GM12878 (cell line): Measurements from ENCODE around the gene UACA. TPM values are rescaled to one million over a fixed set of nuclear protein-coding genes. Genes with fewer than 3 reads are reported as not detected.

Source experiments
- ATAC-seq: fragments of 200-7000 bp; cut with Tn5 transposase; 3 replicates; pipeline ENCODE4 v1.9.1; 2020; ENCODE audit warnings: mild to moderate bottlenecking, moderate library complexity
- BruUV-seq: library from RNA; stranded (reverse); fragments of 400-500 nt; replicated peaks from 2 replicates; lab custom pipeline; 2021; lab: Mats Ljungman, UMichigan
- CTCF ChIA-PET: fragments of 300-600 bp; sonication (Branson Sonifier 250); formaldehyde crosslinking; extraction: SDS; loops from one replicate; lab custom pipeline; 2021; ENCODE audit warnings: inconsistent platforms; lab: Yijun Ruan, JAX
- POLR2A ChIA-PET: fragments of 350-600 bp; formaldehyde crosslinking; extraction: SDS; loops from one replicate; lab custom pipeline; 2021; ENCODE audit warnings: inconsistent platforms; lab: Charles Lee
- RAD21 ChIA-PET: fragments of 300-600 bp; sonication (Branson Sonifier 250); formaldehyde crosslinking; loops from one replicate; lab custom pipeline; 2023; ENCODE audit warnings: antibody characterized with exemption; ENCODE audit not compliant: unreplicated experiment; lab: Charles Lee
- SMC1A ChIA-PET: fragments of 300-600 bp; sonication (Branson Sonifier 250); formaldehyde crosslinking; loops from one replicate; lab custom pipeline; 2023; ENCODE audit not compliant: unreplicated experiment, uncharacterized antibody; lab: Charles Lee
- DNase-seq: peaks from one replicate; pipeline ENCODE4 v3.0.0-alpha.2; 2011; ENCODE audit warnings: low read depth, low spot score
- FAIRE-seq: peaks from 3 replicates; lab custom pipeline; 2011; peaks lifted over from hg19 to GRCh38; lab: Jason Lieb, UNC
- H2AFZ ChIP-seq: 2 replicates; pipeline ENCODE4 v1.6.0; 2011; ENCODE audit warnings: low read depth, low read length, control low read depth; ENCODE audit not compliant: control insufficient read depth
- H3K27ac ChIP-seq: 2 replicates; pipeline ENCODE4 v1.5.1; 2011; ENCODE audit warnings: control low read depth; ENCODE audit not compliant: control insufficient read depth, insufficient read depth
- H3K27me3 ChIP-seq, 2 experiments: replicated peaks in 1 of 2; 2 replicates each; pipeline versions ENCODE4 v1.6.0 to v1.6.1; 2011; ENCODE audit warnings: low read length in 1 of 2; ENCODE audit not compliant: control insufficient read depth in 2 of 2, insufficient read depth in 2 of 2
- H3K36me3 ChIP-seq, 2 experiments: 2 replicates each; pipeline ENCODE4 v1.5.1; 2011; ENCODE audit warnings: low read length in 1 of 2; ENCODE audit not compliant: control insufficient read depth in 2 of 2, insufficient read depth in 2 of 2
- H3K4me1 ChIP-seq: 2 replicates; pipeline ENCODE4 v1.6.1; 2011; ENCODE audit warnings: mild to moderate bottlenecking, low read length, moderate library complexity, mixed read lengths; ENCODE audit not compliant: control insufficient read depth, insufficient read depth
- H3K4me2 ChIP-seq: 2 replicates; pipeline ENCODE4 v1.6.0; 2011; ENCODE audit warnings: control low read depth; ENCODE audit not compliant: control insufficient read depth, insufficient read depth
- H3K4me3 ChIP-seq: fragments of 200-600 bp; sonication (generic); 2 replicates; pipeline ENCODE4 v1.5.1; 2016
- H3K79me2 ChIP-seq: 2 replicates; pipeline ENCODE4 v1.6.0; 2011; ENCODE audit warnings: low read length; ENCODE audit not compliant: control insufficient read depth, insufficient read depth
- H3K9ac ChIP-seq: 2 replicates; pipeline ENCODE4 v1.8.0; 2011; ENCODE audit warnings: low read length, control low read depth, mixed read lengths; ENCODE audit not compliant: control insufficient read depth, insufficient read depth
- H3K9me3 ChIP-seq: replicated peaks from 3 replicates; pipeline ENCODE4 v1.5.1; 2011; ENCODE audit warnings: mild to moderate bottlenecking, low read length; ENCODE audit not compliant: control insufficient read depth, insufficient read depth
- H4K20me1 ChIP-seq: 2 replicates; pipeline ENCODE4 v1.6.0; 2011; ENCODE audit not compliant: control insufficient read depth, insufficient read depth
- ASH2L ChIP-seq: fragments of 300-600, 200-600 bp; sonication (generic); IDR thresholded peaks from 2 replicates; pipeline ENCODE4 v1.6.1; 2017; ENCODE audit warnings: low read depth, mild to moderate bottlenecking, borderline replicate concordance
- CBX5 ChIP-seq: sonication (generic); IDR thresholded peaks from 2 replicates; pipeline ENCODE4 v1.6.1; 2016; ENCODE audit warnings: low read depth, moderate library complexity, mild to moderate bottlenecking, inconsistent platforms
- CREM ChIP-seq: IDR thresholded peaks from 2 replicates; pipeline ENCODE4 v1.6.1; 2014; ENCODE audit warnings: antibody characterized with exemption, low read depth
- ESRRA ChIP-seq: IDR thresholded peaks from 2 replicates; pipeline ENCODE4 v1.6.1; 2012; ENCODE audit warnings: mild to moderate bottlenecking, low read length, improper control_type of control experiment
- KDM1A ChIP-seq: fragments of 200-600 bp; sonication (generic); IDR thresholded peaks from 2 replicates; pipeline ENCODE4 v1.6.1; 2016; ENCODE audit warnings: borderline replicate concordance
- KLF5 ChIP-seq: fragments of 450-650 bp; IDR thresholded peaks from 2 replicates; pipeline ENCODE4 v1.6.1; 2014; ENCODE audit warnings: mild to moderate bottlenecking; ENCODE audit not compliant: partially characterized antibody
- RBBP5 ChIP-seq: fragments of 200-600 bp; sonication (generic); conservative IDR thresholded peaks from 2 replicates; pipeline ENCODE4 v1.6.1; 2016
- SMARCA5 ChIP-seq: fragments of 450-650 bp; IDR thresholded peaks from 2 replicates; pipeline ENCODE4 v1.6.1; 2017; ENCODE audit warnings: mild to moderate bottlenecking
- WGBS: methylation state at CpG from one replicate; pipeline ENCODE4 v1.1.6; 2016; ENCODE audit warnings: low lambda C conversion rate; ENCODE audit not compliant: insufficient replicate concordance, insufficient coverage; ENCODE audit errors: missing lambda C conversion rate; 5-methylcytosine and 5-hydroxymethylcytosine counted together
- in situ Hi-C: fragments of 300-500 bp; cut with MboI; formaldehyde crosslinking; loops from 9 replicates; pipeline ENCODE4 v1.14.3; 2018; ENCODE audit warnings: mixed read lengths
- intact Hi-C: fragments of 100-400 bp; cut with micrococcal nuclease; formaldehyde crosslinking; loops from one replicate; pipeline ENCODE4 v1.14.2; 2022; ENCODE audit not compliant: unreplicated experiment
- polyA plus RNA-seq, 11 experiments: library from polyadenylated mRNA; depleted of rRNA in 4 of 11; unstranded in 6 of 11; stranded (reverse) in 5 of 11; fragments of >200 nt; fragmentation: Nextera tagmentation in 4 of 11; fragmentation: Illumina TruSeq in 1 of 11; extraction: Ambion mirVana in 4 of 11; extraction: Trizol in 1 of 11; gene quantifications; 1 replicate in 1 of 11; 2 replicates in 10 of 11; pipeline versions ENCODE4 v1.2.1 to v1.2.3, GENCODE V29; 2011 to 2016; ENCODE audit warnings: inconsistent platforms in 2 of 11, missing spikeins in 2 of 11, low read depth in 1 of 11
- total RNA-seq, 4 experiments: library from RNA; depleted of rRNA in 3 of 4; stranded (reverse); fragments of >200 nt in 3 of 4; fragmentation: Illumina TruSeq in 1 of 4; extraction: Trizol in 1 of 4; gene quantifications; 2 replicates each; pipeline versions ENCODE4 v1.2.1 to v1.2.3, GENCODE V29; 2013 to 2021
- TF ChIP-seq, protein P1 (sequence below): fragments of 450-650 bp; IDR thresholded peaks from 2 replicates; pipeline ENCODE4 v1.6.1; 2017; ENCODE audit warnings: low read depth, mild to moderate bottlenecking, moderate library complexity
- TF ChIP-seq, protein P2 (sequence below): IDR thresholded peaks from 2 replicates; pipeline ENCODE4 v1.6.1; 2012; ENCODE audit warnings: low read length, inconsistent platforms
- TF ChIP-seq, protein P3 (sequence below): fragments of 450-650 bp; IDR thresholded peaks from 2 replicates; pipeline ENCODE4 v1.6.1; 2017; ENCODE audit warnings: mild to moderate bottlenecking, low read depth, inconsistent platforms; ENCODE audit not compliant: poor library complexity, severe bottlenecking

Gene UACA
- total and polyA plus RNA-seq, 10 of the 15 experiments (the other 5 are each of a cell fraction or from before 2014, with no cell fraction given): 0.30 to 4.0 (median 2.0) TPM

DNA sequence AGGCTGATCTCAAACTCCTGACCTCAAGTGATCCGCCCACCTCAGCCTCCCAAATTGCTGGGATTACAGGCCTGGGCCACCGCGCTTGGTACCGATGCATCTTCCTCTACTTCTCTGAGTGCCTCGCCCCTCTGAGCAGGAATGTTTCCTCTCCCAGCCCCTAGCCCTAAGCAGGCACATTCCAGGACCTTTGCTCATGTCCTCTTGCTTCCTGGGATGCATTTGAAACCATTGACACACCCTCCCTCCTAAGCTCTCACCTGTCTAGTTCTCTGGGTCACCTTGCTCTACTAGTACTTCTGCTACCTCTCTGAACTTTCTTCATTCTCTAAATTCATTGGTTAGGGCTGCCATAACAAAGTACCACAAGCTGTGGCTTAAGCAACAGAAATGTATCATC lies 17.9 kb upstream of the UACA start:
- no peaks in the 10 kb centered on the region; a peak in 1 of 4 replicates for H3K27me3 ChIP-seq
- H3K4me2 ChIP-seq: no peak overlapping the region
- in situ Hi-C loops: no loop called here
- no peaks in the 10 kb centered on the region for H3K79me2 ChIP-seq
- ChIA-PET CTCF (no interaction called here), RAD21 (no interaction called here), POLR2A (no interaction called here), SMC1A (no interaction called here)
- no TSS peak for BruUV-seq
- no peaks in the 10 kb centered on the region for H3K36me3 ChIP-seq
- no peaks in the 10 kb centered on the region for H3K4me1 ChIP-seq
- H3K9ac ChIP-seq: no peak overlapping the region
- no peaks in the 10 kb centered on the region for H4K20me1 ChIP-seq
- TF ChIP-seq ASH2L (no peak), KDM1A (no peak), ESRRA (no peak), CBX5 (no peak), SMARCA5 (no peak), KLF5 (no peak), CREM (no peak), RBBP5 (no peak)
- TF ChIP-seq, protein P1, sequence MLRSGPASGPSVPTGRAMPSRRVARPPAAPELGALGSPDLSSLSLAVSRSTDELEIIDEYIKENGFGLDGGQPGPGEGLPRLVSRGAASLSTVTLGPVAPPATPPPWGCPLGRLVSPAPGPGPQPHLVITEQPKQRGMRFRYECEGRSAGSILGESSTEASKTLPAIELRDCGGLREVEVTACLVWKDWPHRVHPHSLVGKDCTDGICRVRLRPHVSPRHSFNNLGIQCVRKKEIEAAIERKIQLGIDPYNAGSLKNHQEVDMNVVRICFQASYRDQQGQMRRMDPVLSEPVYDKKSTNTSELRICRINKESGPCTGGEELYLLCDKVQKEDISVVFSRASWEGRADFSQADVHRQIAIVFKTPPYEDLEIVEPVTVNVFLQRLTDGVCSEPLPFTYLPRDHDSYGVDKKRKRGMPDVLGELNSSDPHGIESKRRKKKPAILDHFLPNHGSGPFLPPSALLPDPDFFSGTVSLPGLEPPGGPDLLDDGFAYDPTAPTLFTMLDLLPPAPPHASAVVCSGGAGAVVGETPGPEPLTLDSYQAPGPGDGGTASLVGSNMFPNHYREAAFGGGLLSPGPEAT: no peak
- TF ChIP-seq, protein P2, sequence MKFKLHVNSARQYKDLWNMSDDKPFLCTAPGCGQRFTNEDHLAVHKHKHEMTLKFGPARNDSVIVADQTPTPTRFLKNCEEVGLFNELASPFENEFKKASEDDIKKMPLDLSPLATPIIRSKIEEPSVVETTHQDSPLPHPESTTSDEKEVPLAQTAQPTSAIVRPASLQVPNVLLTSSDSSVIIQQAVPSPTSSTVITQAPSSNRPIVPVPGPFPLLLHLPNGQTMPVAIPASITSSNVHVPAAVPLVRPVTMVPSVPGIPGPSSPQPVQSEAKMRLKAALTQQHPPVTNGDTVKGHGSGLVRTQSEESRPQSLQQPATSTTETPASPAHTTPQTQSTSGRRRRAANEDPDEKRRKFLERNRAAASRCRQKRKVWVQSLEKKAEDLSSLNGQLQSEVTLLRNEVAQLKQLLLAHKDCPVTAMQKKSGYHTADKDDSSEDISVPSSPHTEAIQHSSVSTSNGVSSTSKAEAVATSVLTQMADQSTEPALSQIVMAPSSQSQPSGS: no peak
- TF ChIP-seq, protein P3, sequence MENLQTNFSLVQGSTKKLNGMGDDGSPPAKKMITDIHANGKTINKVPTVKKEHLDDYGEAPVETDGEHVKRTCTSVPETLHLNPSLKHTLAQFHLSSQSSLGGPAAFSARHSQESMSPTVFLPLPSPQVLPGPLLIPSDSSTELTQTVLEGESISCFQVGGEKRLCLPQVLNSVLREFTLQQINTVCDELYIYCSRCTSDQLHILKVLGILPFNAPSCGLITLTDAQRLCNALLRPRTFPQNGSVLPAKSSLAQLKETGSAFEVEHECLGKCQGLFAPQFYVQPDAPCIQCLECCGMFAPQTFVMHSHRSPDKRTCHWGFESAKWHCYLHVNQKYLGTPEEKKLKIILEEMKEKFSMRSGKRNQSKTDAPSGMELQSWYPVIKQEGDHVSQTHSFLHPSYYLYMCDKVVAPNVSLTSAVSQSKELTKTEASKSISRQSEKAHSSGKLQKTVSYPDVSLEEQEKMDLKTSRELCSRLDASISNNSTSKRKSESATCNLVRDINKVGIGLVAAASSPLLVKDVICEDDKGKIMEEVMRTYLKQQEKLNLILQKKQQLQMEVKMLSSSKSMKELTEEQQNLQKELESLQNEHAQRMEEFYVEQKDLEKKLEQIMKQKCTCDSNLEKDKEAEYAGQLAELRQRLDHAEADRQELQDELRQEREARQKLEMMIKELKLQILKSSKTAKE: no peak
- WGBS: 67% methylated on average over 5 of the region's 5 CpGs
- no peak overlapping the region for H3K4me3 ChIP-seq
- intact Hi-C loops: no loop called here
- DNase-seq (no peak), FAIRE-seq (no peak), ATAC-seq (no peak)
- H3K9me3 ChIP-seq: no peaks in the 10 kb centered on the region
- H3K27ac ChIP-seq: no peak overlapping the region
- H2AFZ ChIP-seq: no peak overlapping the region
